Liver (tissue), 9 donors: ENCODE results near the gene SON. TPM values are rescaled to one million over a fixed set of nuclear protein-coding genes. Genes with fewer than 3 reads are reported as not detected.

Experiments used
- DNase-seq: peaks from one replicate; pipeline ENCODE4 v3.0.0-alpha.2; 2017; ENCODE audit warnings: low spot score
- H3K27ac ChIP-seq, 2 donors: one replicate each; pipeline ENCODE4 v1.7.0; 2013; ENCODE audit warnings: inconsistent platforms in 2 of 2, low read length in 2 of 2, control low read depth in 1 of 2, low read depth in 1 of 2, mild to moderate bottlenecking in 1 of 2
- H3K27me3 ChIP-seq, 4 donors: one replicate each; pipeline versions ENCODE4 v1.6.1 to v1.7.0; 2013; ENCODE audit warnings: low read length in 3 of 4, inconsistent platforms in 1 of 4, mild to moderate bottlenecking in 1 of 4, moderate library complexity in 1 of 4; ENCODE audit not compliant: control insufficient read depth in 4 of 4, insufficient read depth in 4 of 4
- H3K36me3 ChIP-seq, 4 donors: one replicate each; pipeline versions ENCODE4 v1.6.1 to v1.7.0; 2013; ENCODE audit warnings: low read length in 3 of 4, mild to moderate bottlenecking in 3 of 4, low read depth in 1 of 4, moderate library complexity in 1 of 4; ENCODE audit not compliant: control insufficient read depth in 4 of 4, insufficient read depth in 3 of 4
- H3K4me1 ChIP-seq, 4 donors: one replicate each; pipeline versions ENCODE4 v1.6.1 to v1.7.0; 2013; ENCODE audit warnings: low read length in 3 of 4, mild to moderate bottlenecking in 3 of 4, moderate library complexity in 1 of 4; ENCODE audit not compliant: control insufficient read depth in 4 of 4, insufficient read depth in 4 of 4
- H3K4me3 ChIP-seq, 3 donors: one replicate each; pipeline versions ENCODE4 v1.6.1 to v1.7.0; 2013; ENCODE audit warnings: low read length in 3 of 3, control low read depth in 1 of 3, low read depth in 1 of 3, mild to moderate bottlenecking in 1 of 3
- H3K9ac ChIP-seq, 2 donors: one replicate each; pipeline ENCODE4 v1.7.0; 2013; ENCODE audit warnings: low read length in 2 of 2, mild to moderate bottlenecking in 2 of 2, moderate library complexity in 2 of 2, control low read depth in 1 of 2, low read depth in 1 of 2
- H3K9me3 ChIP-seq, 4 donors: one replicate each; pipeline versions ENCODE4 v1.6.1 to v1.7.0; 2013; ENCODE audit warnings: low read length in 3 of 4; ENCODE audit not compliant: control insufficient read depth in 4 of 4
- EGR1 ChIP-seq, 2 donors: IDR thresholded peaks; 2 replicates each; pipeline ENCODE4 v1.6.1; 2016 to 2018; ENCODE audit warnings: antibody characterized with exemption in 2 of 2, low read depth in 2 of 2
- FOXA1 ChIP-seq: IDR thresholded peaks from 2 replicates; pipeline ENCODE4 v1.6.1; 2016; ENCODE audit warnings: antibody characterized with exemption
- GABPA ChIP-seq, 2 donors: IDR thresholded peaks in 1 of 2; conservative IDR thresholded peaks in 1 of 2; 2 replicates each; pipeline ENCODE4 v1.6.1; 2016; ENCODE audit warnings: antibody characterized with exemption in 2 of 2, mild to moderate bottlenecking in 1 of 2, moderate library complexity in 1 of 2
- HNF4A ChIP-seq, 2 donors: conservative IDR thresholded peaks; 2 replicates each; pipeline ENCODE4 v1.6.1; 2016; ENCODE audit warnings: antibody characterized with exemption in 2 of 2, mild to moderate bottlenecking in 2 of 2
- HNF4G ChIP-seq: IDR thresholded peaks from 2 replicates; pipeline ENCODE4 v1.6.1; 2016; ENCODE audit warnings: antibody characterized with exemption
- JUND ChIP-seq, 2 donors: IDR thresholded peaks; 2 replicates each; pipeline ENCODE4 v1.6.1; 2016; ENCODE audit warnings: antibody characterized with exemption in 2 of 2
- NR2F2 ChIP-seq: IDR thresholded peaks from 2 replicates; pipeline ENCODE4 v1.6.1; 2016; ENCODE audit warnings: antibody characterized with exemption
- RXRA ChIP-seq, 2 donors: IDR thresholded peaks; 2 replicates each; pipeline ENCODE4 v1.6.1; 2017 to 2018; ENCODE audit warnings: antibody characterized with exemption in 2 of 2, mild to moderate bottlenecking in 1 of 2
- SP1 ChIP-seq: IDR thresholded peaks from 2 replicates; pipeline ENCODE4 v1.6.1; 2018; ENCODE audit warnings: antibody characterized with exemption, mild to moderate bottlenecking
- YY1 ChIP-seq: IDR thresholded peaks from 2 replicates; pipeline ENCODE4 v1.6.1; 2016; ENCODE audit warnings: antibody characterized with exemption, mild to moderate bottlenecking
- WGBS: extraction: QIAGEN DNeasy Blood & Tissue Kit; methylation state at CpG from one replicate; pipeline ENCODE4 v1.1.7; 2013; 5-methylcytosine and 5-hydroxymethylcytosine counted together
- polyA plus RNA-seq, 2 donors: library from polyadenylated mRNA; stranded (reverse) in 1 of 2; unstranded in 1 of 2; fragments of 200-250 nt in 1 of 2; fragments of >200 nt in 1 of 2; fragmentation: Nextera tagmentation in 1 of 2; extraction: Ambion mirVana in 1 of 2; gene quantifications; one replicate each; pipeline versions ENCODE4 v1.2.1 to v1.2.3, GENCODE V29; 2013 to 2015
- total RNA-seq, 2 donors: library from RNA; depleted of rRNA; stranded (reverse); fragments of >200 nt; gene quantifications; one replicate each; pipeline ENCODE4 v1.2.3, GENCODE V29; 2014
- TF ChIP-seq, protein P1 (sequence below): IDR thresholded peaks from 2 replicates; pipeline ENCODE4 v1.6.1; 2016; ENCODE audit warnings: antibody characterized with exemption
- donor health status: healthy.
- donor health status: healthy.
- donor health status: healthy.
- donor health status: healthy.
- donor health status: healthy.

SON gene
- total and polyA plus RNA-seq, 4 donors: 42.7 to 264 (median 157) TPM

GRCh38 chr21:33552093-33552998 lies 9.5 kb downstream of the SON start:
- peaks cover 0 to 3% (median 0%) of the 10 kb centered on the region in 4 donors for H3K4me1 ChIP-seq

DNA sequence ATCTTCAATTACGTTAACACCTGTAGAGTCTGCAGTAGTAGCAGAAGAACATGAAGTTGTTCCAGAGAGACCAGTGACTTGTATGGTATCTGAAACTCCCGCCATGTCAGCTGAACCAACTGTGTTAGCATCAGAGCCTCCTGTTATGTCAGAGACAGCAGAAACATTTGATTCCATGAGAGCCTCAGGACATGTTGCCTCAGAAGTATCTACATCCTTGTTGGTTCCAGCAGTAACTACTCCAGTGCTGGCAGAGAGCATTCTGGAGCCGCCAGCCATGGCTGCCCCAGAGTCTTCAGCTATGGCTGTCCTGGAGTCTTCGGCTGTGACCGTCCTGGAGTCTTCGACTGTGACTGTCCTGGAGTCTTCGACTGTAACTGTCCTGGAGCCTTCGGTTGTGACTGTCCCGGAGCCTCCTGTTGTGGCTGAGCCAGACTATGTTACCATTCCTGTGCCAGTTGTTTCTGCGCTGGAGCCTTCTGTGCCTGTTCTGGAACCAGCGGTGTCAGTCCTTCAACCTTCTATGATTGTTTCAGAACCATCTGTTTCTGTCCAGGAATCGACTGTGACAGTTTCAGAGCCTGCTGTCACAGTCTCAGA lies 10.3 kb downstream of the SON start:
- WGBS: 97% methylated on average over 12 of the region's 12 CpGs
- Histone ChIP-seq H3K27ac (no peak overlapping the region), H3K9ac (no peak overlapping the region), H3K4me1 (peaks cover 0 to 3% (median 0%) of the 10 kb centered on the region in 4 donors), H3K36me3 (peaks cover 37 to 73% (median 71%) of the 10 kb centered on the region in 4 donors), H3K9me3 (no peaks in the 10 kb centered on the region), H3K4me3 (no peak overlapping the region), H3K27me3 (no peaks in the 10 kb centered on the region)
- no peak for TF ChIP-seq JUND (IDR thresholded peaks at IDR 0.05)
- no peak for TF ChIP-seq NR2F2
- no peak for TF ChIP-seq SP1
- no peak for TF ChIP-seq EGR1 (IDR thresholded peaks at IDR 0.05; ENCODE audit: low read depth in 2 of 2)
- no peak for TF ChIP-seq RXRA (IDR thresholded peaks at IDR 0.05)
- TF ChIP-seq FOXA1: no peak
- no peak for DNase-seq

More at GRCh38 chr21:33552093-33552998, 9.5 kb downstream of the SON start:
- Histone ChIP-seq H3K4me3 (no peak overlapping the region), H3K27me3 (no peaks in the 10 kb centered on the region), H3K36me3 (peaks cover 37 to 68% (median 64%) of the 10 kb centered on the region in 4 donors), H3K27ac (no peak overlapping the region), H3K9ac (no peak overlapping the region), H3K9me3 (no peaks in the 10 kb centered on the region)
- no peak for TF ChIP-seq GABPA (IDR thresholded peaks at IDR 0.05 in 1 of 2, conservative IDR thresholded peaks at IDR 0.05 in 1 of 2)
- TF ChIP-seq, protein P1, sequence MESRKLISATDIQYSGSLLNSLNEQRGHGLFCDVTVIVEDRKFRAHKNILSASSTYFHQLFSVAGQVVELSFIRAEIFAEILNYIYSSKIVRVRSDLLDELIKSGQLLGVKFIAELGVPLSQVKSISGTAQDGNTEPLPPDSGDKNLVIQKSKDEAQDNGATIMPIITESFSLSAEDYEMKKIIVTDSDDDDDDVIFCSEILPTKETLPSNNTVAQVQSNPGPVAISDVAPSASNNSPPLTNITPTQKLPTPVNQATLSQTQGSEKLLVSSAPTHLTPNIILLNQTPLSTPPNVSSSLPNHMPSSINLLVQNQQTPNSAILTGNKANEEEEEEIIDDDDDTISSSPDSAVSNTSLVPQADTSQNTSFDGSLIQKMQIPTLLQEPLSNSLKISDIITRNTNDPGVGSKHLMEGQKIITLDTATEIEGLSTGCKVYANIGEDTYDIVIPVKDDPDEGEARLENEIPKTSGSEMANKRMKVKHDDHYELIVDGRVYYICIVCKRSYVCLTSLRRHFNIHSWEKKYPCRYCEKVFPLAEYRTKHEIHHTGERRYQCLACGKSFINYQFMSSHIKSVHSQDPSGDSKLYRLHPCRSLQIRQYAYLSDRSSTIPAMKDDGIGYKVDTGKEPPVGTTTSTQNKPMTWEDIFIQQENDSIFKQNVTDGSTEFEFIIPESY: no peak
- 97% methylated on average over 24 of the region's 24 CpGs for WGBS
- no peak for DNase-seq

DNA sequence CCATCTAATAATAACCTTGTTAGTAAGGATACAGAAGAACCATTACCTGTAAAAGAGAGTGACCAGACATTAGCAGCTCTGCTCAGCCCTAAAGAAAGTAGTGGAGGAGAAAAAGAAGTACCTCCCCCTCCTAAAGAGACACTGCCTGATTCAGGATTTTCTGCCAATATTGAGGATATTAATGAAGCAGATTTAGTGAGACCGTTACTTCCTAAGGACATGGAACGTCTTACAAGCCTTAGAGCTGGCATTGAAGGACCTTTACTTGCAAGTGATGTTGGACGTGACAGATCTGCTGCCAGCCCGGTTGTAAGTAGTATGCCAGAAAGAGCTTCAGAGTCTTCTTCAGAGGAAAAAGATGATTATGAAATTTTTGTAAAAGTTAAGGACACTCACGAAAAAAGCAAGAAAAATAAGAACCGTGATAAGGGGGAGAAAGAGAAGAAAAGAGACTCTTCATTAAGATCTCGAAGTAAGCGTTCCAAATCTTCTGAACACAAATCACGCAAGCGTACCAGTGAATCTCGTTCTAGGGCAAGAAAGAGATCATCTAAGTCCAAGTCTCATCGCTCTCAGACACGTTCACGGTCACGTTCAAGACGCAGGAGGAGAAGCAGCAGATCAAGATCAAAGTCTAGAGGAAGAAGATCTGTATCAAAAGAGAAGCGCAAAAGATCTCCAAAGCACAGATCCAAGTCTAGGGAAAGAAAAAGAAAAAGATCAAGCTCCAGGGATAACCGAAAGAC lies 11.6 kb downstream of the SON start:
- no peak overlapping the region for H3K4me3 ChIP-seq
- peaks cover 37 to 81% (median 80%) of the 10 kb centered on the region in 4 donors for H3K36me3 ChIP-seq
- no peak overlapping the region for H3K27ac ChIP-seq
- peaks cover 0 to 3% (median 0%) of the 10 kb centered on the region in 4 donors for H3K4me1 ChIP-seq
- no peaks in the 10 kb centered on the region for H3K27me3 ChIP-seq
- TF ChIP-seq, protein P1: no peak
- TF ChIP-seq NR2F2: no peak
- TF ChIP-seq RXRA (IDR thresholded peaks at IDR 0.05): no peak
- TF ChIP-seq YY1: no peak
- no peak for TF ChIP-seq EGR1 (IDR thresholded peaks at IDR 0.05; ENCODE audit: low read depth in 2 of 2)
- no peak for TF ChIP-seq HNF4A (conservative IDR thresholded peaks at IDR 0.05)
- TF ChIP-seq HNF4G: no peak
- no peak overlapping the region for H3K9ac ChIP-seq
- WGBS: 97% methylated on average over 18 of the region's 18 CpGs
- H3K9me3 ChIP-seq: no peaks in the 10 kb centered on the region
- no peak for DNase-seq
